Fibroblast of the aortic adventitia (primary cell): ENCODE results near the gene LAIR2. TPM values are rescaled to one million over a fixed set of nuclear protein-coding genes. Genes with fewer than 3 reads are reported as not detected.

Experiments used
- DNase-seq: peaks from one replicate; pipeline ENCODE4 v3.0.0-alpha.2; 2010; ENCODE audit warnings: low read depth
- H3K4me3 ChIP-seq: 2 replicates; pipeline ENCODE4 v1.5.1; 2011; ENCODE audit warnings: low read depth, mild to moderate bottlenecking, control low read depth, low read length, moderate library complexity
- CTCF ChIP-seq: IDR thresholded peaks from 2 replicates; pipeline ENCODE4 v1.5.1; 2011; ENCODE audit warnings: mild to moderate bottlenecking, low read length, control low read depth, inconsistent platforms; ENCODE audit not compliant: insufficient read depth
- small RNA-seq: library from RNA; depleted of rRNA; stranded (forward); fragments of <200 nt; gene quantifications from one replicate; pipeline ENCODE3, GENCODE V24; 2012
- total RNA-seq: library from RNA; depleted of rRNA; stranded (reverse); fragments of >200 nt; gene quantifications from 2 replicates; pipeline ENCODE4 v1.2.3, GENCODE V29; 2012; ENCODE audit warnings: low replicate concordance

Gene LAIR2
- total RNA-seq, 1 donor, result not detected

GRCh38 chr19:54552913-54553310 is 50.3 kb downstream of the LAIR2 start:
- H3K4me3 ChIP-seq, result no peak overlapping the region
- no peak for TF ChIP-seq CTCF
- DNase-seq, result no peak

- no peak for TF ChIP-seq CTCF
- H3K4me3 ChIP-seq, result no peak overlapping the region
- DNase-seq, result no peak
Observed at GRCh38 chr19:54554006-54554405, 51.4 kb downstream of the LAIR2 start.

GRCh38 chr19:54554896-54555295 is 52.3 kb downstream of the LAIR2 start:
- DNase-seq, result no peak
- TF ChIP-seq CTCF, result no peak
- no peak overlapping the region for H3K4me3 ChIP-seq

- TF ChIP-seq CTCF, result no peak
- no peak overlapping the region for H3K4me3 ChIP-seq
- no peak for DNase-seq
Observed at GRCh38 chr19:54556194-54556593, 53.6 kb downstream of the LAIR2 start.

GRCh38 chr19:54558339-54558738 is 55.7 kb downstream of the LAIR2 start:
- no peak for TF ChIP-seq CTCF
- no peak for DNase-seq
- no peak overlapping the region for H3K4me3 ChIP-seq

Small RNAs within 50 kb of the gene (small RNA-seq; reads per million reads assigned to genes)
- not detected for gene AC245036.2

Other genes with a start within 250 kb of the LAIR2 start
- not detected in 2 replicates for gene LILRB5, start 245.6 kb upstream of the LAIR2 start, total RNA-seq
- not detected in 2 replicates for gene LILRB2, start 221.7 kb upstream of the LAIR2 start, total RNA-seq
- gene LILRA5, start 189.7 kb upstream of the LAIR2 start, total RNA-seq, result not detected in 2 replicates
- not detected in 2 replicates for gene LILRA4, start 163.7 kb upstream of the LAIR2 start, total RNA-seq
- not detected in 2 replicates for gene LAIR1, start 137.9 kb upstream of the LAIR2 start, total RNA-seq
- gene TTYH1, start 87.4 kb upstream of the LAIR2 start, total RNA-seq, result not detected in 2 replicates
- 21.7 and 41.7 TPM in 2 replicates for gene LENG8, start 53.6 kb upstream of the LAIR2 start, total RNA-seq
- gene LENG9, start 39.1 kb upstream of the LAIR2 start, total RNA-seq, result 3.7 and 4.9 TPM in 2 replicates
- 7.9 and 48.8 TPM in 2 replicates for gene CDC42EP5, start 29.5 kb upstream of the LAIR2 start, total RNA-seq
- gene LILRA2, start 71.0 kb downstream of the LAIR2 start, total RNA-seq, result not detected in 2 replicates
- not detected in 2 replicates for gene LILRA1, start 90.8 kb downstream of the LAIR2 start, total RNA-seq
- gene LILRB1, start 127.7 kb downstream of the LAIR2 start, total RNA-seq, result not detected in 2 replicates
- gene LILRB4, start 160.2 kb downstream of the LAIR2 start, total RNA-seq, result not detected in 2 replicates
- not detected in 2 replicates for gene KIR3DL3, start 221.6 kb downstream of the LAIR2 start, total RNA-seq
- gene KIR2DL3, start 235.7 kb downstream of the LAIR2 start, total RNA-seq, result not detected in 2 replicates